HT1080 (cell line): Measurements from ENCODE around the gene RAP1GDS1. TPM values are rescaled to one million over a fixed set of nuclear protein-coding genes. Genes with fewer than 3 reads are reported as not detected.
"Not testable (repeated sequence)": the region's sequence is repeated elsewhere in the genome, so short reads cannot be mapped to it uniquely, and the experiment has no call there.

Experiments
- DNase-seq: peaks from one replicate; pipeline ENCODE4 v3.0.0-alpha.2; 2015; ENCODE audit warnings: low read depth
- total RNA-seq: library from RNA; depleted of rRNA; stranded (reverse); fragments of >200 nt; shearing (Covaris generic); gene quantifications from 2 replicates; pipeline ENCODE4 v1.2.3, GENCODE V29; 2014

Gene RAP1GDS1
- total RNA-seq, 1 experiment from 2014 or later, result 48.5 TPM

GRCh38 chr4:98430708-98431403, 169.7 kb downstream of the RAP1GDS1 start:
- DNase-seq, result peak; percentile 91

- DNase-seq, result no peak
Measured at GRCh38 chr4:98433691-98434090, 172.5 kb downstream of the RAP1GDS1 start.

GRCh38 chr4:98434816-98435215, 173.6 kb downstream of the RAP1GDS1 start:
- no peak for DNase-seq

DNA sequence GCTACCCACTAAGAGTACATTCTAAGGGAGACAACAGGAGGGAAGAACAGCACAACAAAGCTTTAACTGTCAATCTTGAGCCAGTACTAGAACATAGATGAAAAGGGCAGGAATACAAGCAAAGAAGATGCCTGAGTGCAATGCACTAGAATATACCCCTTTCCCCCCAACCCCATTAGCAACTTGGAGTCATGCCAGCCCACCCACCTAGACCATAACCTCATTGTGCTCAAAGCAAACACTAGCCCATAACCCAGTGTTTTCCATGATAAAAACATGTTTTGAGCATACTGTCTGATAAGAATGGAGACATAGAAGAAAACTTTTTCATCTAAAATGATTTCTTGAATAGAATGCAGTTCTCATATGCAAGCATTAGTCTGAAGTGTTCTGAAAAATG, 183.2 kb downstream of the RAP1GDS1 start:
- DNase-seq, result no peak

DNA sequence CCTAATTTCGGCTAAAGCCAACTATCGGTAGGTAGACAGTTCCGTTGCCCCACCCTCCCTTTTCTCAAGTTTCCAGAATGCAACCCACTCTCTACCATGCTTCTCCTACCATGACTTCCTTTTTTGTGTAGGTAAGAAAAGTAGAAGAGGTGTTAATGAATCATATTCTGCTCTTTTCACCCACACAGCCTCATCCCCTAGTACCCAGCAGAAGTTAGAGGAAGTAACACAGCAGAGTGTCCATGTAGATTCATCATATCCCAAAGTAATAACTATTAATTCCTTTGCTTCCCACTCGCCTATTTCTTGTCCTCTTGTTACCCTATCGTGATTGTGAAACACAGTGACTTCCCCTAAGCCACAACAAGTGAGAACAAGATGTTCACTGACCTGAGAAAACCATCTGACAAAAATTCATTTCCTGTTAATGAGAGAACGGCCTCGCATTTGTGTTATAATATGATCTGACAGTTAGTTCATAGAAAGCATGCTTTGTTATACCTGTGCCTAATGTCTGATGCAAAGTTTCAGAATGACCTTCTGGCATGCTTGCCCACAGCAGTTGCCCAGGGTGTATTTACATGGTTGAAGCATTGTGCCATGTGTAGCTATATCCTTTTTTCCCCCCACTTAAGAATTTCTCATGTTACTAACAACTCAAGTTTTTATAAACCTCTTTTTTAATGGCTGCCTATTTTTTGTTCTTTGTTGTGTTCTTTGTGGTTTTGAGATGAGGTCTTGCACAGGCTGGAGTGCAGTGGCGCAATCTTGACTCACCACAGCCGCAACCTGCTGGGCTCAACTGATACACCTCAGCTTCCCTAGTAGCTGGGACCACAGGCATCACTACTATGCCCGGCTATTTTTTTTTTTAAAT, 185.6 kb downstream of the RAP1GDS1 start:
- peak; percentile 98 for DNase-seq

GRCh38 chr4:98447648-98448047, 186.5 kb downstream of the RAP1GDS1 start:
- DNase-seq, result no peak

DNA sequence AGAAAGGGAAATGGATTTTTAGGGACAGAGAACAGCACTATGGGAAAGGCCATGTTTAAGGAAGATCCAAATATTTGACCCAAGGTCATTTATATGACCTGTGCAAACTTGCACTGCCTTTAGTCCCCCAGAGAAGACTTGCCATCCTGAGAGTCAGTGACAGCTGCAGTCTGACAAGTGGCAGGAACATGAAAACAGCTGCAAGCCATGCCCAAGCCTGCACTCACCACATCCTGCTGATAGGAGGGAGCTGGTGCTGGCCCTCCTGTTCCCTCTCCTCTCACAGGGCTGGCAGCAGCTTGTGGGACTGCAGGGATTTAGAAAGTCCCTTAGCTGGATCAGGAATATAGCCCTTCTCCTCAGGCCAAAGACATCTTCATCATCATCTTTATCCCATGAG, 187.7 kb downstream of the RAP1GDS1 start:
- peak; percentile 70 for DNase-seq

GRCh38 chr4:98452091-98452490, 190.9 kb downstream of the RAP1GDS1 start:
- DNase-seq, result peak; percentile 38

GRCh38 chr4:98457422-98457821, 196.2 kb downstream of the RAP1GDS1 start:
- DNase-seq, result not testable (repeated sequence)

- not testable (repeated sequence) for DNase-seq
Measured at GRCh38 chr4:98461121-98461865, 200.1 kb downstream of the RAP1GDS1 start.

DNA sequence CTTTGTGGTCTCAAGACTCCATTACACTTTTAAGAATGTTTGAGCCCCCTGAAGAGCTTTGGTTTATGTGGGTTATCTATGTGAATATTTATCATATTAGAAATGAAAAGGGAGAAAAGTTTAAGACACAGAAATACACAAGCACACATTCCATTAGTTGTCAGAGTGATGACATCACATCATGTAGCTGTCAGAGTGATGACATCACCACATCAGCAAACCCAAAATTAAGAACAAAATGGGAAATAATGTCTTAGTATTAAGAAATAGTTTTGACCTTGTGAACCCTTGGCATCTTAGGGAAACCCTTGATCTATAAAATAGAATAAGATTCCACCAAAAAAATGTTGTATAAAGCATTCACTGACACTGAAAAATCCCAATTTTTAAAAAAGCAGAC, 201.3 kb downstream of the RAP1GDS1 start:
- no peak for DNase-seq

DNA sequence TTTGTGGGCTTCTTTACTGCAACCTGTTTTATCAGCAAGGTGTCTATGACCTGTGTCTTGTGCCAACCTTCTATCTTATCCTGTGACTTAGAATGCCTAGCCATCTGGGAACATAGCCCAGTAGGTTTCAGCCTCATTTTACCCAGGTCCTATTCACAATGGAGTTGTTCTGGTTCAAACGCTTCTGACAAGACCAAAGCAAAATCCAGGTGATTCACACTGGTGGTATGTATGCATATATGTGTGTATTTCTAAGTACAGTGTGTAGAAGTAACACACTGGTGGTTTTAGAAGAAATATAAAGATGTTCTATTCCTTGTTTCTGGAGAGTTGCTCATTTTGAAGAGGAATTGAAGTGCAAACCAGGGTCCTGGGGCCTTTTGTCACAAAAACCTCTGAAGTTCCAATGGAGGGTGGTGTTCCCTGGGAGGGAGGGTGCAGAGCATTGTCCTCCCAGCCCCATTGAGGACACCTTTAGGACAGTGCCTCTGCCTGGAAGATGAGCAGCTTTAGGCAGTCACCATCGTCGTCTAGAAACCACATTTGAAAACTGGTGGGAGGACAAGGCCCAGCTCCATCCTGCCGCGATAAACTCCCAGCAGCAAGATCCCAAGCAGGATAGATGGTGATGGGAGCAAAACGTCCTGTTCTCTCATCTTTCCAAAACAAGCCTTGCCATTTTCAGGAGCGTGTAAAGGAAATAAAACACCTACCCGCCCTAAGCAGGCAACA, 205.8 kb downstream of the RAP1GDS1 start:
- no peak for DNase-seq

DNA sequence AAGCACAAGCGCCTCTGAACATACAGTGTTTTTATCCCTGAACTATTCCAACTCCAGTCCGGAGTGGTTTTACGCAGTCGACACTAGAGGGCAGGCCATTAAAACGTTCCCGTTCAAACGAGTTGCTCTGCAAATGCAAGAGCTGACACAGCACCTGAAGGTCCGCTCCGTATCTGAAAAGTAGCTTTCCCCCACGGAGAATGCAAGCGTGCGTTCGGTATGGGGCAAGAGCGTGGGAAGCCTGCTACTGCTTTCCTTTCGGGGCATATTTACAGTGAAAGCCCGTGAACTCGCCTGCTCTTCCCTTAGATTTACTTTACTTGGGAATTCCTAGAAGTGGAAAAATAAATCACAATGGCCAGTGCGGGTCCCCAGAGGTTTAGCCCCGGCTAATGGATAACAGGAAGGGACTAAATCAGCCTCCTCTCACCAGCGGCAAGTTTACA, 206.5 kb downstream of the RAP1GDS1 start:
- peak; percentile 79 for DNase-seq

- no peak for DNase-seq
Measured at GRCh38 chr4:98468709-98469108, 207.5 kb downstream of the RAP1GDS1 start.

GRCh38 chr4:98469771-98470170, 208.6 kb downstream of the RAP1GDS1 start:
- no peak for DNase-seq

DNA sequence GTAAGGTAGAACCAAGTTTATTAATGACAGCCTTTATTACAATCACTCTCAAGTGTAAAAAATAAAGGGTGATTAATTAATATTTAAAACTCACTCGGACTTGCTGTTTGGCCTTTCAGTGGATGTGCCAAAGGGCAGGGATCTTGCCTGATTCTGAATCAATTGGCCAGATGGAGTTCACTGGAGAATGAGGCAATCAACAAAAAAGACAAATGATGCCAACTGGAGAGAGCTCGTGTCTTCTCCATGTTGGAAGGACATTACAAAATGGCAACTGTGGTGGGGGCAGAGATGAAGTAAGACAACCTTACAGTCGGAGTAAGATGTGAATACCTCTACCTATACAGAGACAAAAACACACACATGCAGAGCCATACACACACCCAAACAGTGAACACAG, 209.2 kb downstream of the RAP1GDS1 start:
- DNase-seq, result no peak

GRCh38 chr4:98470831-98471230, 209.6 kb downstream of the RAP1GDS1 start:
- DNase-seq, result peak; percentile 90

DNA sequence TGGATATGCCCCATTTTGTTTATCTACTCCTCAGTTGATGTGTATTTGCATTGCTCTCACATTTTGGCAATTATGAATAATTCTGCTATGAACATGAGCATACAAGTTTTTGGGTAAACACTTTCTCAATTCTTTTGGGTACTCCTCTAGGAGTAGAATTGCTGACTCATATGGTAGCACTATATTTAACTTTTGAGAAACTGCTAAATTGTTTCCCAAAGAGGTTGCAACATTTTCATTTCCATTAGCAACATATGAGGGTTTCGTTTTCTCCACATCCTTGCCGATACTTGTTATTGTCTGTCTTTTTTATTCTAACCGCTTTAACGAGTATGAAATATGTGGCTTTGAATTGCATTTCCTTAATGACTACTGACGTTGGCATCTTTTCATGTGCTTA, 211.9 kb downstream of the RAP1GDS1 start:
- DNase-seq, result no peak

DNA sequence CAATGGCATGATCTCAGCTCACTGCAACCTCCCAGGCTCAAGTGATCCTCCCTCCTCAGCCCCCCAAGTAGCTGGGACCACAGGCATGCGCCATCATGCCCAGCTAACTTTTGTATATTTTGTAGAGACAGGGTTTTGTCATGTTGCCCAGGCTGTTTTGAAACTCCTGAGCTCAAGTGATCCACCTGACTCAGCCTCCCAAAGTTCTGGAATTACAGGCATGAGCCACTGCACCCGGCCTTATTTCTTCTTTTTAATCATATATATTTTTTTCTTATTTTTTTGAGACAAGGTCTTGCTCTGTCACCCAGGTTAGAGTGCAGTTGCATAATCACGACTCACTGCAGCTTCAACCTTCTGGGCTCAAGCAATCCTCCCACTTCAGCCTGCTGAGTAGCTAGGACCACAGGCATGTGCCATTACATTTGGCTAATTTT, 213.2 kb downstream of the RAP1GDS1 start:
- peak; percentile 86 for DNase-seq

DNA sequence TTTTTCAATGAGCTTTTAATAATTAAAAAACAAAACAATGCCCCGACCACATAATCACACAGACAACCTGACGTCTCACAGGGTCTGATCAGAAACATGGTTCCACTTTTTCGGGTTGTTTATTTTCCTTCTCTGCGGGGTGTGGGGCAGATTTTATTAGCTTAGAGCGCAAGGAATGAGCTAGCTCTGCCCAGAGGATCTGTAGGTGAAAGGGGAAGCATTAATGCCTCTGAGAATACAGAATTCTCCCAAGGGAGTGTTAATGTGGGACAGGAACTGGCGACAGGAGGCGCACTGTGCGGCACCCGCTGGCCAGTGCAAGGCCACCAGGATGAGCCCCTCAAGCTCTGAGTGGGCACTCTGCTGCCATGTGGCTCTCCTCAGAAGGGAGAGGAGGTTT, 215.7 kb downstream of the RAP1GDS1 start:
- no peak for DNase-seq

DNA sequence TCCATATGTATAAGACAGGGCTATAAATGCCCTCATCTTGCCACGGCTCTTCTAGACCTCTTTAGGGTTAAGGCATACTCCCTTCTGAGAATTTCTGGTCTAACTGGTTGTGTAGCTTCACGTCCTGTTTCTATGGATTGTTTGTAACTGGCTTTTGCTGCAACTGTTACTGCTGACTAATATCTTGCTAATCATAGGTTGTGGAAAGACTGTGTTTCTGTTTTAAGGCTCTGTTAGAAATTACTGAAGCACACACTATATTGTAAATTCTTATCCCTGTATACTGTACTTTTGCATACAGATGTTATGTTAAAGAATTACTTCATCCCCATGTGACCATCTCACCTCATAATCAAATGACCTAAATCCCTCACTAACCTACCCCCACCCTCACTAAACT, 218.4 kb downstream of the RAP1GDS1 start:
- DNase-seq, result not testable (repeated sequence)
